ENCODE results near the gene NDUFB2.

Gene NDUFB2

DNA sequence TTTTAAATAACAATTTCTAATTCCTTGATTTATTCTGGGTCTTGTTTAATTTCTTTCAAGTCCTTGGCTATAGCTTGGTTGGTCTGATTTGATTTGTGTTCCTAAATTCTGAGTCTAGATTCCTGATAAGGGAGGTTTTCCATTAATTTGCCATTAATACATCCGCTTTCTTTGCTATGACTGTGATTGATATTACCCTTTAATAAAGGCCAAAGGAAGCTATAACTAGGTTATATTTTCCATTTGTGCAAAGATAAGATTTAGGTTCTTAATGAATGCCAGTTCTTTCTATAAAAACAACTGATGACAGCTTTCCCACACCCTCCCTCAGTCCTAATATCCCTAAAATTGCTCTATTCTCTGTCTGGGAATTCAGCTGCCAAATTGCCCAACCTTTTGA, 28.2 kb downstream of the NDUFB2 start:
- Histone ChIP-seq H3K4me3 (ENCODE audit: low read depth, low read length) (no peak overlapping the region), H3K4me2 (ENCODE audit: low read length) (no peak overlapping the region), H3K27me3 (ENCODE audit: control insufficient read depth, insufficient read depth, low read length) (no peaks in the 10 kb centered on the region), H3K9me3 (ENCODE audit: control insufficient read depth, low read length) (no peaks in the 10 kb centered on the region), H3K9ac (no peak overlapping the region), H3K36me3 (ENCODE audit: control insufficient read depth, insufficient read depth, low read length) (no peaks in the 10 kb centered on the region), H3K4me1 (no peaks in the 10 kb centered on the region), H2AFZ (no peak overlapping the region), H3K79me2 (no peaks in the 10 kb centered on the region), H3K27ac (no peak overlapping the region)
- TF ChIP-seq, protein P1, sequence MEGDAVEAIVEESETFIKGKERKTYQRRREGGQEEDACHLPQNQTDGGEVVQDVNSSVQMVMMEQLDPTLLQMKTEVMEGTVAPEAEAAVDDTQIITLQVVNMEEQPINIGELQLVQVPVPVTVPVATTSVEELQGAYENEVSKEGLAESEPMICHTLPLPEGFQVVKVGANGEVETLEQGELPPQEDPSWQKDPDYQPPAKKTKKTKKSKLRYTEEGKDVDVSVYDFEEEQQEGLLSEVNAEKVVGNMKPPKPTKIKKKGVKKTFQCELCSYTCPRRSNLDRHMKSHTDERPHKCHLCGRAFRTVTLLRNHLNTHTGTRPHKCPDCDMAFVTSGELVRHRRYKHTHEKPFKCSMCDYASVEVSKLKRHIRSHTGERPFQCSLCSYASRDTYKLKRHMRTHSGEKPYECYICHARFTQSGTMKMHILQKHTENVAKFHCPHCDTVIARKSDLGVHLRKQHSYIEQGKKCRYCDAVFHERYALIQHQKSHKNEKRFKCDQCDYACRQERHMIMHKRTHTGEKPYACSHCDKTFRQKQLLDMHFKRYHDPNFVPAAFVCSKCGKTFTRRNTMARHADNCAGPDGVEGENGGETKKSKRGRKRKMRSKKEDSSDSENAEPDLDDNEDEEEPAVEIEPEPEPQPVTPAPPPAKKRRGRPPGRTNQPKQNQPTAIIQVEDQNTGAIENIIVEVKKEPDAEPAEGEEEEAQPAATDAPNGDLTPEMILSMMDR (IDR thresholded peaks at IDR 0.05), result no peak

DNA sequence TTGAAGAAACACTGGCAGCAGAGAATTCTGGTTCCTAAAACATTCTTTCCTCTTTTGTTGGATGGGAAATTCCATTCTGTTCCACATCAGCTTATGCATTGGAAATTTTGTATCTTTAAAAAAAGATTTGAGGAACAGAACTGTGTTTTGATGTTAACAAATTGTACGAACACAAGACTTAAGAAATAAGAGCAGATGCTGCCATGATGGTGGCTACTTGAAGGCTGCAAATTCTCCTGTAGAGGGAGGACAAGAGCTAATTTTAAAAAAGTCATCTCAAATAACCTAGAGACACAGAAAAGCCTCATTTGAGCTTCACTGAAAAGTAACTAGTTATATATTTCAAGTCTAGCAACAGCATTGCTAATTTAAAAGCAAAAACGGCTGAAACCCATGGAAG, 29.8 kb downstream of the NDUFB2 start:
- Histone ChIP-seq H3K36me3 (ENCODE audit: control insufficient read depth, insufficient read depth, low read length) (no peaks in the 10 kb centered on the region), H3K27me3 (ENCODE audit: control insufficient read depth, insufficient read depth, low read length) (no peaks in the 10 kb centered on the region), H3K9me3 (ENCODE audit: control insufficient read depth, low read length) (no peaks in the 10 kb centered on the region), H3K79me2 (no peaks in the 10 kb centered on the region), H3K9ac (no peak overlapping the region), H2AFZ (no peak overlapping the region), H3K4me1 (no peaks in the 10 kb centered on the region), H3K27ac (no peak overlapping the region), H3K4me2 (ENCODE audit: low read length) (no peak overlapping the region), H3K4me3 (ENCODE audit: low read depth, low read length) (no peak overlapping the region)
- TF ChIP-seq, protein P1 (IDR thresholded peaks at IDR 0.05), result peak; percentile 47

DNA sequence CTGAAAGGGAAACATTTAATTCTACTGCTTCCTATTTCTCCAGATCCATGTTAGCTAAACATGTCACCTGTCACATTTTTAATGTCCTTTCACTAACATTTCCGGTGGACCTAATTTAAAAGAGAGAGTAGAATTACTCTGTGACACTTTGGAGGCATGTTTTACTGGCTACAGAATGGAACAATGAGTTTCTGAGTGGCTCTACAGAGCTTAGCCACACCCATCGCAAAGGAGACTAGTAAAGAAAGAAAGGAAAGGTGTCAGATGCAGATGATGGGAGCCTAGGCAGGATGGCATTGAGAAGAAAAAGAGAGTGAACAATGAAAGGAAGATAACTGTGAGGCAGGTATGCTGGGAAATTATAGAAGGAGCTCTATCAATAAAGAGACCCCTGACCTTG, 35.9 kb downstream of the NDUFB2 start:
- Histone ChIP-seq H3K27ac (no peak overlapping the region), H3K4me2 (ENCODE audit: low read length) (no peak overlapping the region), H3K27me3 (ENCODE audit: control insufficient read depth, insufficient read depth, low read length) (no peaks in the 10 kb centered on the region), H2AFZ (no peak overlapping the region), H3K9me3 (ENCODE audit: control insufficient read depth, low read length) (no peaks in the 10 kb centered on the region), H3K9ac (no peak overlapping the region), H3K4me3 (ENCODE audit: low read depth, low read length) (no peak overlapping the region), H3K36me3 (ENCODE audit: control insufficient read depth, insufficient read depth, low read length) (no peaks in the 10 kb centered on the region), H3K4me1 (no peaks in the 10 kb centered on the region), H3K79me2 (no peaks in the 10 kb centered on the region)
- TF ChIP-seq, protein P1 (IDR thresholded peaks at IDR 0.05), result no peak

DNA sequence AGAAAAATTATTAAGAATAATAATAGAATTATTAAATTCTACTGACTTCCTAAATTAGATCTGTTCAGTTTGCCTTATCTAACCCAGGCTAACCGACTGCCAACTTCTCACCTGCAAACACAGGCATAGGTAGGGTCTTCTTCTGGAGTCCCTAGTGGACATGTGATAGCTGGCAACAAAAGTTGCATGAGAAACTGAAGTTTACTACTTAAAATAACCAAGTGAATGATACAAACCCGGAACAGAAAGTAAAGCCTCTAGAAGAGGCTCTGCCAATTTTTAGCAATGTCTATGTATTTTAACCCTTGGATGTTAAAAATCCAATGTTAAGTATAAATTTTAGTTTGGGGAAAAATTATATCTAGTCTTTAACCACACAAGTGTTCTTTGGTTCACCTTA, 37.6 kb downstream of the NDUFB2 start:
- no peak overlapping the region for H3K4me2 ChIP-seq (ENCODE audit: low read length)
- no peaks in the 10 kb centered on the region for H3K4me1 ChIP-seq
- no peak overlapping the region for H3K27ac ChIP-seq
- H3K9ac ChIP-seq, result no peak overlapping the region
- H3K27me3 ChIP-seq (ENCODE audit: control insufficient read depth, insufficient read depth, low read length), result no peaks in the 10 kb centered on the region
- H3K79me2 ChIP-seq, result no peaks in the 10 kb centered on the region
- no peaks in the 10 kb centered on the region for H3K9me3 ChIP-seq (ENCODE audit: control insufficient read depth, low read length)
- TF ChIP-seq, protein P1 (IDR thresholded peaks at IDR 0.05), result no peak
- H2AFZ ChIP-seq, result no peak overlapping the region
- H3K4me3 ChIP-seq (ENCODE audit: low read depth, low read length), result no peak overlapping the region
- H3K36me3 ChIP-seq (ENCODE audit: control insufficient read depth, insufficient read depth, low read length), result no peaks in the 10 kb centered on the region

DNA sequence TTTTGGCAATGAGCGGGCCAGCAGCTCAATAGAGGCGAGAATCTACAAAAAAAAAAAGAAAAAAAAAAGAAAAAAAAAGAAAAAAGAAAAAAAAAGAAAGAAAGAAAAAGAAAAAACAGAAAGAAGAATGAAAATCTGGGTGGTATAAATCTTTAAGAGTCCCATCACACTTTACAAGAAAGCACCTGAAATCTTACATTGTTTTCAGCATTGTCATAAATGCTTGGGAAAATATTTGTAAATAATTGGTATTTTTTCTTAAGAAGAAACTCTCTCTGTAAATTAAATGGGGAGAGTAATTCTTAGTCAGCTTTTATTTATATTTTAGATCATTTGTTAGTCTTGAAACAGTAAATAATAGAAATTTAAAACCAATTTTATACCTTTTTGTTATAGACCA, 38.2 kb downstream of the NDUFB2 start:
- H3K27me3 ChIP-seq (ENCODE audit: control insufficient read depth, insufficient read depth, low read length), result no peaks in the 10 kb centered on the region
- H3K9me3 ChIP-seq (ENCODE audit: control insufficient read depth, low read length), result no peaks in the 10 kb centered on the region
- no peak overlapping the region for H3K4me3 ChIP-seq (ENCODE audit: low read depth, low read length)
- TF ChIP-seq, protein P1 (IDR thresholded peaks at IDR 0.05), result no peak
- no peaks in the 10 kb centered on the region for H3K79me2 ChIP-seq
- H2AFZ ChIP-seq, result no peak overlapping the region
- H3K4me2 ChIP-seq (ENCODE audit: low read length), result no peak overlapping the region
- H3K9ac ChIP-seq, result no peak overlapping the region
- H3K27ac ChIP-seq, result no peak overlapping the region
- no peaks in the 10 kb centered on the region for H3K4me1 ChIP-seq
- no peaks in the 10 kb centered on the region for H3K36me3 ChIP-seq (ENCODE audit: control insufficient read depth, insufficient read depth, low read length)

Data from parathyroid adenoma (tissue), 2 donors.